ENCODE results near the gene TIGAR. TPM values are rescaled to one million over a fixed set of nuclear protein-coding genes. Genes with fewer than 3 reads are reported as not detected.
A peak's percentile ranks its signal among the peaks of the same experiment; 100 is the strongest.

TIGAR gene
- total and polyA plus RNA-seq, 5 experiments from 2014 or later = 2.1 to 14.0 (median 4.2) TPM

- Mint-ChIP-seq H3K27ac (no peak overlapping the region), H3K4me3 (no peak overlapping the region), H3K4me1 (no peaks in the 10 kb centered on the region), H3K27me3 (peaks cover 6 to 41% (median 25%) of the 10 kb centered on the region in 5 donors), H3K9me3 (no peaks in the 10 kb centered on the region), H3K36me3 (peaks cover 0 to 5% (median 0%) of the 10 kb centered on the region in 3 donors)
- DNase-seq = no peak
- no peak for ATAC-seq
- POLR2A ChIA-PET = no interaction called here
Observed at GRCh38 chr12:4369548-4369947, 48.5 kb downstream of the TIGAR start.

GRCh38 chr12:4370265-4370664 is 49.3 kb downstream of the TIGAR start:
- DNase-seq (no peak), ATAC-seq (no peak)
- H3K27me3 Mint-ChIP-seq = peaks cover 6 to 40% (median 25%) of the 10 kb centered on the region in 5 donors
- peaks cover 0 to 5% (median 0%) of the 10 kb centered on the region in 3 donors for H3K36me3 Mint-ChIP-seq
- no peaks in the 10 kb centered on the region for H3K9me3 Mint-ChIP-seq
- no peaks in the 10 kb centered on the region for H3K4me1 Mint-ChIP-seq
- H3K27ac Mint-ChIP-seq = no peak overlapping the region
- POLR2A ChIA-PET = no interaction called here
- no peak overlapping the region for H3K4me3 Mint-ChIP-seq

- Mint-ChIP-seq H3K36me3 (peaks cover 0 to 5% (median 0%) of the 10 kb centered on the region in 3 donors), H3K27ac (no peak overlapping the region), H3K27me3 (peaks cover 0 to 28% (median 18%) of the 10 kb centered on the region in 5 donors), H3K9me3 (no peaks in the 10 kb centered on the region), H3K4me1 (no peaks in the 10 kb centered on the region), H3K4me3 (no peak overlapping the region)
- DNase-seq = no peak
- POLR2A ChIA-PET = no interaction called here
- ATAC-seq = no peak
Observed at GRCh38 chr12:4372653-4373052, 51.6 kb downstream of the TIGAR start.

- H3K27ac Mint-ChIP-seq = peak overlapping the region in 1 of 10 donors; percentile 20
- ATAC-seq (no peak), DNase-seq (no peak)
- H3K36me3 Mint-ChIP-seq = peaks cover 0 to 5% (median 4%) of the 10 kb centered on the region in 3 donors
- POLR2A ChIA-PET = no interaction called here
- H3K4me3 Mint-ChIP-seq = no peak overlapping the region
- H3K4me1 Mint-ChIP-seq = no peaks in the 10 kb centered on the region
- peaks cover 2 to 42% (median 17%) of the 10 kb centered on the region in 5 donors for H3K27me3 Mint-ChIP-seq
- no peaks in the 10 kb centered on the region for H3K9me3 Mint-ChIP-seq
Observed at GRCh38 chr12:4375449-4375848, 54.4 kb downstream of the TIGAR start.

GRCh38 chr12:4378772-4379171 is 57.8 kb downstream of the TIGAR start:
- DNase-seq (no peak), ATAC-seq (no peak)
- Mint-ChIP-seq H3K4me1 (no peaks in the 10 kb centered on the region), H3K36me3 (peaks cover 0 to 4% (median 0%) of the 10 kb centered on the region in 3 donors), H3K4me3 (no peak overlapping the region), H3K27ac (no peak overlapping the region), H3K9me3 (no peaks in the 10 kb centered on the region), H3K27me3 (peaks cover 2 to 38% (median 15%) of the 10 kb centered on the region in 5 donors)
- POLR2A ChIA-PET = no interaction called here

DNA sequence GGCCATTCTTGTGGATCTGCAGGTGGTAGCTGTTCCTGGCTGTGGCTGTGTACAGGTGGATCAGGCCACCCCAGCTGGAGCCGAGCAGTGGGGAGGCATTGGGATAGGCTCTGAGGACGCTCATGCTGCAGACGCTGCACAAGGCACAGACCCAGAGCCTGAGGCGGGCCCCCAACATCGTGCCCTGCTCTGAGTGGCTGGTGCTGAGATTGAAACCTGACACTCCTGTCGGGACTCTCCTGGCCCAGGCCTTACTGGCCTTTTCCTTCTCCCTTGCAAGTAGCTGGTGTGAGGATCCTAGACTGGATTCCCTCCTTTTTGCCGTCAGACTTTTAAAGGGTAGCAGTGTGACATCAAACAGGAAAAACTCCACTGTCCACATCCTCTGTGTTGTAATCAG is 58.4 kb downstream of the TIGAR start, which contains the start of gene FGF23:
Gene FGF23, minus strand, starts transcription at position 308 of the 400 bp plus-strand sequence. Its CDS starts 130 bp downstream, at position 178.
- DNase-seq (no peak), ATAC-seq (no peak)
- H3K27me3 Mint-ChIP-seq = peaks cover 2 to 32% (median 11%) of the 10 kb centered on the region in 5 donors
- H3K4me1 Mint-ChIP-seq = no peaks in the 10 kb centered on the region
- H3K9me3 Mint-ChIP-seq = no peaks in the 10 kb centered on the region
- no peak within 1 kb of the TSS for H3K4me3 Mint-ChIP-seq
- H3K36me3 Mint-ChIP-seq = peaks cover 0 to 4% (median 0%) of the 10 kb centered on the region in 3 donors
- H3K27ac Mint-ChIP-seq = no peak within 1 kb of the TSS
- POLR2A ChIA-PET = no interaction called here

- Mint-ChIP-seq H3K9me3 (no peaks in the 10 kb centered on the region), H3K36me3 (peaks cover 0 to 4% (median 0%) of the 10 kb centered on the region in 3 donors), H3K4me3 (no peak overlapping the region), H3K27me3 (peaks cover 2 to 32% (median 11%) of the 10 kb centered on the region in 5 donors), H3K27ac (no peak overlapping the region), H3K4me1 (no peaks in the 10 kb centered on the region)
- DNase-seq (no peak), ATAC-seq (no peak)
- POLR2A ChIA-PET = interaction anchor here (0.6 kb wide), 1 partner anchor 10 kb away, joined by 5 read pairs; no protein-coding TSS in a partner anchor
Observed at GRCh38 chr12:4380332-4380731, 59.3 kb downstream of the TIGAR start.

DNA sequence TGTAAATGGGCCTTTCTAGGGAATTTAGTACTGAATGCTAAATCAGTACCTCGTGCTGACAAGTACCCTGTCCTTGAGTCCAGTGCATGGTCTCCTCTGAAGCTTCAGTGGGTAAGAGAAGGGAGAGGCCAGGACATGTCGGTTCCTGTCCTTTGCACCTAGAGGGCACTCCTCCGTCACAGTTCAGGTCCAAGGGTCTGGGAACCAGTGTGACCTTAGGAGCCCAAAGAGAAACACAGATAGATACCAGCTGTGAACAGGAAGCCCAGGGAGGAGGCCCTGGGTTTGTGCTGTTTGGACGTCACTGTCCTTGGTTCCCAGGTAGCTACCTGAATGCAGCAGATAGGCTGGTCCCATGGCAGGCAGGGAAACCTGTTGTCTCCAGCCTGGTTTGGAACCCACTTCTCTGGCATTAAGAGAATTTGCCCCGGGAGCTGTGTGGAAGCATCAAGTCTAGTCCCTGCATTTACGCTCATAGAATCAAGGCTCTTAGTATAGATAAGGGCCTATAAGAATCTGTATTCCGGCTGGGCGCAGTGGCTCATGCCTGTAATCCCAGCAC is 62.4 kb downstream of the TIGAR start:
- H3K27me3 Mint-ChIP-seq = peaks cover 2 to 27% (median 11%) of the 10 kb centered on the region in 5 donors
- DNase-seq (no peak), ATAC-seq (no peak)
- H3K27ac Mint-ChIP-seq = no peak overlapping the region
- H3K4me1 Mint-ChIP-seq = no peaks in the 10 kb centered on the region
- POLR2A ChIA-PET = no interaction called here
- peaks cover 0 to 4% (median 0%) of the 10 kb centered on the region in 3 donors for H3K36me3 Mint-ChIP-seq
- H3K4me3 Mint-ChIP-seq = no peak overlapping the region
- no peaks in the 10 kb centered on the region for H3K9me3 Mint-ChIP-seq

DNA sequence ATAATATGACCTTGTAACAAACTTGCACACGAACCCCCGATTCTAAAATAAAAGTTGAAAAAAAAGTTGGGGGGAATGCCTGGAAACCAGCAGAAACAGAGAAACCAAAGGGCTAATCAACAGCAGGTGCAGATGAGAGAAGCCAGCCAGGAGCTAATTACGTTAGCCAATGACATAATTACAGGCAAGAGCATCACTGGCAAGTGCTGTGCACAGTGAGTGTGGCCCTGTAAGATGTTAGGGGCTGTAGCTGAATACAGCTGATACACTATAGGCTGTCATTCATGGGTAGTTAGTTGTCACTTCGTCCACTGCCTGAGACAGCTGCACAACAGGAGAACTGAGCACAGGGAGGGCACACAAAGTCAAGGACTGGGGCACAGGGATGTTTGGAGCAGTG is 65.8 kb downstream of the TIGAR start:
- peaks cover 0 to 11% (median 5%) of the 10 kb centered on the region in 5 donors for H3K27me3 Mint-ChIP-seq
- no peaks in the 10 kb centered on the region for H3K4me1 Mint-ChIP-seq
- no peaks in the 10 kb centered on the region for H3K36me3 Mint-ChIP-seq
- H3K9me3 Mint-ChIP-seq = no peaks in the 10 kb centered on the region
- no peak overlapping the region for H3K27ac Mint-ChIP-seq
- DNase-seq = no peak
- ATAC-seq = no peak
- no peak overlapping the region for H3K4me3 Mint-ChIP-seq
- POLR2A ChIA-PET = no interaction called here

GRCh38 chr12:4387607-4388006 is 66.6 kb downstream of the TIGAR start:
- POLR2A ChIA-PET = no interaction called here
- Mint-ChIP-seq H3K4me3 (no peak overlapping the region), H3K27me3 (peaks cover 0 to 4% (median under 1%) of the 10 kb centered on the region in 5 donors), H3K36me3 (no peaks in the 10 kb centered on the region), H3K9me3 (no peaks in the 10 kb centered on the region), H3K27ac (no peak overlapping the region), H3K4me1 (peaks cover 0 to 5% (median 4%) of the 10 kb centered on the region in 4 donors)
- ATAC-seq (no peak), DNase-seq (no peak)

- POLR2A ChIA-PET = no interaction called here
- H3K9me3 Mint-ChIP-seq = no peaks in the 10 kb centered on the region
- ATAC-seq (no peak), DNase-seq (no peak)
- no peak overlapping the region for H3K27ac Mint-ChIP-seq
- H3K27me3 Mint-ChIP-seq = peaks cover 0 to 4% (median 0%) of the 10 kb centered on the region in 5 donors
- no peaks in the 10 kb centered on the region for H3K36me3 Mint-ChIP-seq
- peaks cover 0 to 10% (median 7%) of the 10 kb centered on the region in 4 donors for H3K4me1 Mint-ChIP-seq
- no peak overlapping the region for H3K4me3 Mint-ChIP-seq
Observed at GRCh38 chr12:4388032-4388431, 67.0 kb downstream of the TIGAR start.

GRCh38 chr12:4388662-4389061 is 67.6 kb downstream of the TIGAR start:
- Mint-ChIP-seq H3K4me3 (no peak overlapping the region), H3K36me3 (no peaks in the 10 kb centered on the region), H3K9me3 (no peaks in the 10 kb centered on the region), H3K27me3 (peaks cover 0 to 8% (median 0%) of the 10 kb centered on the region in 5 donors), H3K27ac (no peak overlapping the region), H3K4me1 (peaks cover 0 to 12% (median 8%) of the 10 kb centered on the region in 4 donors)
- ATAC-seq (no peak), DNase-seq (no peak)
- POLR2A ChIA-PET = no interaction called here

DNA sequence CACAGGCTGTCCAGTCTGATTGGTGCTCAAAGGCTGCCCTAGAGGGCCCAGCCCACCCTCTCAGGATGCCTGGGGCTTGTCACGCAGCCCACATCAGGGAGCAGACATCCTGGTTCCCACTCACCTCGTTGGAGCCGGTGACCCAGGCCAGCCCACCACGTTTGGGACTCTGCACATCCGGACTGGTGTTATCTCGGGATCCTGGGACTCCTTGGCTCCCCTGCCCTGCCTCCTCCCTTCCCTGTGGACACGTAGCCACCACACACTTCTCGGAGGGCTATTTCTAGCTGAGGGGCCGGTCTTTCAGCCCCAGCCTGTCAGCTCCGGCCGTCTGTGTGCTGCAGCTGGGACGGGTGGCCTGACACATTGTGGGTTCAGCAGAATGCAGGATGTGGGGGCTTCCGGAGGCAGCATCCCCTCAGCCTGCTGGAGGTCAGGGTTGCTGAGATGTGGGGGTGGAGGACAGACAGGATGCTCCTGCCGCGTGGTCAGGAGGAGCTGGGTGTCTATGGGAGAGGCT is 71.3 kb downstream of the TIGAR start:
- POLR2A ChIA-PET = no interaction called here
- Mint-ChIP-seq H3K4me3 (peak overlapping the region in 1 of 10 donors; percentile 6), H3K4me1 (peaks cover 4 to 14% (median 8%) of the 10 kb centered on the region in 4 donors), H3K27me3 (peaks cover 13 to 29% (median 18%) of the 10 kb centered on the region in 5 donors), H3K36me3 (no peaks in the 10 kb centered on the region), H3K9me3 (no peaks in the 10 kb centered on the region), H3K27ac (peak overlapping the region in 2 of 10 donors; percentile 35 to 61)
- DNase-seq (no peak), ATAC-seq (peak in 1 of 2 donors; percentile 20)

All from naive thymus-derived CD8-positive, alpha-beta T cell (primary cell).